Activated naive CD8-positive, alpha-beta T cell treated with anti-CD3 and anti-CD28 coated beads for 36 hours (primary cell): Measurements from ENCODE around the gene GSPT2. TPM values are rescaled to one million over a fixed set of nuclear protein-coding genes. Genes with fewer than 3 reads are reported as not detected.

Experiments
- DNase-seq: peaks from one replicate; pipeline ENCODE4 v3.0.0; 2021
- H3K27ac Mint-ChIP-seq: one replicate; pipeline ENCODE4 v1.8.0; 2022; ENCODE audit warnings: mild to moderate bottlenecking, moderate library complexity, mixed read lengths
- H3K27me3 Mint-ChIP-seq: one replicate; pipeline ENCODE4 v1.8.0; 2022; ENCODE audit warnings: mild to moderate bottlenecking, mixed read lengths
- H3K36me3 Mint-ChIP-seq: one replicate; pipeline ENCODE4 v1.8.0; 2021; ENCODE audit warnings: mild to moderate bottlenecking, mixed read lengths
- H3K4me1 Mint-ChIP-seq: one replicate; pipeline ENCODE4 v1.8.0; 2021; ENCODE audit warnings: mixed read lengths
- H3K4me3 Mint-ChIP-seq: one replicate; pipeline ENCODE4 v1.8.0; 2022; ENCODE audit warnings: mild to moderate bottlenecking, moderate library complexity, mixed read lengths
- H3K9me3 Mint-ChIP-seq: one replicate; pipeline ENCODE4 v1.8.0; 2022; ENCODE audit warnings: mixed read lengths
- total RNA-seq, 2 experiments: library from RNA; stranded (reverse); gene quantifications; one replicate each; pipeline ENCODE4 v1.2.3, GENCODE V29; 2021

Gene GSPT2
- total RNA-seq, 2 experiments from 2014 or later: 11.2 to 12.1 TPM

GRCh38 chrX:51795136-51795535, 51.9 kb downstream of the GSPT2 start:
- Mint-ChIP-seq H3K9me3 (no peaks in the 10 kb centered on the region), H3K27me3 (peaks cover 4% of the 10 kb centered on the region), H3K27ac (no peak overlapping the region), H3K36me3 (no peaks in the 10 kb centered on the region), H3K4me3 (no peak overlapping the region), H3K4me1 (peaks cover 2% of the 10 kb centered on the region)
- no peak for DNase-seq

Other genes with a start within 250 kb of the GSPT2 start
- gene NUDT11, start 246.8 kb upstream of the GSPT2 start, total RNA-seq: 1 to 10 TPM; 3.2 to 3.9 TPM
- under 1 TPM; 0.52 to 0.72 TPM for gene CENPVL3, start 124.5 kb upstream of the GSPT2 start, total RNA-seq
- gene CENPVL2, start 60.6 kb upstream of the GSPT2 start, total RNA-seq: under 1 TPM in 1 of 2 experiments, not detected in 1; 0.14 TPM
- gene CENPVL1, start 32.9 kb upstream of the GSPT2 start, total RNA-seq: under 1 TPM in 1 of 2 experiments, not detected in 1; 0.14 TPM
- gene MAGED1, start 150.2 kb downstream of the GSPT2 start, total RNA-seq: 10 to 100 TPM; 51.5 to 51.8 TPM